ENCODE data around the gene BMP4. TPM values are rescaled to one million over a fixed set of nuclear protein-coding genes. Genes with fewer than 3 reads are reported as not detected.

The BMP4 gene
- total RNA-seq, 2 experiments from 2014 or later, result not detected

- ATAC-seq (no peak), DNase-seq (no peak)
- Mint-ChIP-seq H3K27me3 (peaks cover 12% of the 10 kb centered on the region), H3K4me3 (no peak overlapping the region), H3K9me3 (ENCODE audit: low read depth) (no peaks in the 10 kb centered on the region), H3K4me1 (no peaks in the 10 kb centered on the region), H3K27ac (no peak overlapping the region), H3K36me3 (ENCODE audit: low read depth) (no peaks in the 10 kb centered on the region)
- POLR2A ChIA-PET, result no interaction called here
- CTCF ChIA-PET, result interaction anchor here (0.6 to 1.7 kb wide), 6 partner anchors 8 to 410 kb away, joined by 3 to 5 read pairs (median 4); partner anchors contain the start of gene BMP4
- intact Hi-C loops (cut with DNase I, micrococcal nuclease), result loop anchor here in 1 of 2 experiments (10.0 kb wide), 1 partner anchor 407 kb away; no protein-coding TSS in a partner anchor
These were observed 18.3 kb downstream of the BMP4 start for GRCh38 chr14:53938136-53938837.

- DNase-seq, result no peak
- POLR2A ChIA-PET, result no interaction called here
- H3K27ac Mint-ChIP-seq, result no peak overlapping the region
- no peaks in the 10 kb centered on the region for H3K36me3 Mint-ChIP-seq (ENCODE audit: low read depth)
- no peak overlapping the region for H3K4me3 Mint-ChIP-seq
- no peaks in the 10 kb centered on the region for H3K9me3 Mint-ChIP-seq (ENCODE audit: low read depth)
- intact Hi-C loops (cut with DNase I, micrococcal nuclease), result loop anchor here (5.0 to 10.0 kb wide), 2 partner anchors 410 to 412 kb away; no protein-coding TSS in a partner anchor
- no peak for ATAC-seq
- H3K27me3 Mint-ChIP-seq, result peaks cover 2% of the 10 kb centered on the region
- H3K4me1 Mint-ChIP-seq, result no peaks in the 10 kb centered on the region
- CTCF ChIA-PET, result interaction anchor here (0.6 kb wide), 1 partner anchor 260 kb away, joined by 5 read pairs; no protein-coding TSS in a partner anchor
These were observed 21.7 kb downstream of the BMP4 start for GRCh38 chr14:53934778-53935414.

- DNase-seq (no peak), ATAC-seq (no peak)
- no peak overlapping the region for H3K4me3 Mint-ChIP-seq
- intact Hi-C loops (cut with DNase I, micrococcal nuclease), result loop anchor here (5.0 to 10.0 kb wide), 2 partner anchors 412 to 414 kb away; no protein-coding TSS in a partner anchor
- POLR2A ChIA-PET, result no interaction called here
- H3K4me1 Mint-ChIP-seq, result no peaks in the 10 kb centered on the region
- CTCF ChIA-PET, result interaction anchor here (0.6 kb wide), 1 partner anchor 166 kb away, joined by 3 read pairs; no protein-coding TSS in a partner anchor
- no peaks in the 10 kb centered on the region for H3K36me3 Mint-ChIP-seq (ENCODE audit: low read depth)
- no peak overlapping the region for H3K27ac Mint-ChIP-seq
- no peaks in the 10 kb centered on the region for H3K9me3 Mint-ChIP-seq (ENCODE audit: low read depth)
- peaks cover 1% of the 10 kb centered on the region for H3K27me3 Mint-ChIP-seq
These were observed 23.7 kb downstream of the BMP4 start for GRCh38 chr14:53932966-53933365.

- Mint-ChIP-seq H3K4me3 (no peak overlapping the region), H3K9me3 (ENCODE audit: low read depth) (no peaks in the 10 kb centered on the region), H3K36me3 (ENCODE audit: low read depth) (no peaks in the 10 kb centered on the region), H3K27ac (no peak overlapping the region), H3K4me1 (no peaks in the 10 kb centered on the region), H3K27me3 (peaks cover 9% of the 10 kb centered on the region)
- intact Hi-C loops (cut with DNase I, micrococcal nuclease), result loop anchor here (1.0 to 10.0 kb wide), 3 partner anchors 245 to 417 kb away; no protein-coding TSS in a partner anchor
- peak; percentile 61 for DNase-seq
- CTCF ChIA-PET, result interaction anchor here (0.6 to 1.1 kb wide), 11 partner anchors 8 to 490 kb away, joined by 3 to 4 read pairs (median 3); no protein-coding TSS in a partner anchor
- no peak for ATAC-seq
- POLR2A ChIA-PET, result no interaction called here
These were observed 26.5 kb downstream of the BMP4 start for GRCh38 chr14:53929871-53930715.

- DNase-seq (no peak), ATAC-seq (no peak)
- CTCF ChIA-PET, result interaction anchor here (0.6 kb wide), 1 partner anchor 313 kb away, joined by 3 read pairs; no protein-coding TSS in a partner anchor
- Mint-ChIP-seq H3K27ac (no peak overlapping the region), H3K36me3 (ENCODE audit: low read depth) (no peaks in the 10 kb centered on the region), H3K4me1 (no peaks in the 10 kb centered on the region), H3K9me3 (ENCODE audit: low read depth) (no peaks in the 10 kb centered on the region), H3K27me3 (peaks cover 16% of the 10 kb centered on the region), H3K4me3 (no peak overlapping the region)
- POLR2A ChIA-PET, result no interaction called here
- intact Hi-C loops (cut with DNase I, micrococcal nuclease), result no loop called here
These were observed 29.5 kb downstream of the BMP4 start for GRCh38 chr14:53927171-53927570.

GRCh38 chr14:53925201-53925766, 31.3 kb downstream of the BMP4 start:
- ChIA-PET POLR2A (no interaction called here), CTCF (interaction anchor here (1.1 to 1.2 kb wide), 2 partner anchors 13 to 432 kb away, joined by 3 read pairs; no protein-coding TSS in a partner anchor)
- DNase-seq, result no peak
- intact Hi-C loops (cut with DNase I, micrococcal nuclease), result no loop called here
- Mint-ChIP-seq H3K27me3 (peaks cover 20% of the 10 kb centered on the region), H3K4me1 (no peaks in the 10 kb centered on the region), H3K36me3 (ENCODE audit: low read depth) (no peaks in the 10 kb centered on the region), H3K4me3 (no peak overlapping the region), H3K27ac (no peak overlapping the region), H3K9me3 (ENCODE audit: low read depth) (no peaks in the 10 kb centered on the region)
- no peak for ATAC-seq

- ATAC-seq (no peak), DNase-seq (no peak)
- CTCF ChIA-PET, result interaction anchor here (1.1 kb wide), 1 partner anchor 431 kb away, joined by 3 read pairs; no protein-coding TSS in a partner anchor
- intact Hi-C loops (cut with DNase I, micrococcal nuclease), result no loop called here
- Mint-ChIP-seq H3K36me3 (ENCODE audit: low read depth) (no peaks in the 10 kb centered on the region), H3K4me1 (no peaks in the 10 kb centered on the region), H3K4me3 (no peak overlapping the region), H3K27me3 (peaks cover 20% of the 10 kb centered on the region), H3K27ac (no peak overlapping the region), H3K9me3 (ENCODE audit: low read depth) (no peaks in the 10 kb centered on the region)
- POLR2A ChIA-PET, result no interaction called here
These were observed 31.9 kb downstream of the BMP4 start for GRCh38 chr14:53924753-53925152.

GRCh38 chr14:53921027-53921426, 35.6 kb downstream of the BMP4 start:
- POLR2A ChIA-PET, result no interaction called here
- intact Hi-C loops (cut with DNase I, micrococcal nuclease), result no loop called here
- CTCF ChIA-PET, result interaction anchor here (0.6 kb wide), 1 partner anchor 426 kb away, joined by 3 read pairs; no protein-coding TSS in a partner anchor
- no peaks in the 10 kb centered on the region for H3K4me1 Mint-ChIP-seq
- ATAC-seq, result no peak
- no peak overlapping the region for H3K27ac Mint-ChIP-seq
- H3K4me3 Mint-ChIP-seq, result no peak overlapping the region
- H3K27me3 Mint-ChIP-seq, result peaks cover 18% of the 10 kb centered on the region
- no peaks in the 10 kb centered on the region for H3K36me3 Mint-ChIP-seq (ENCODE audit: low read depth)
- no peaks in the 10 kb centered on the region for H3K9me3 Mint-ChIP-seq (ENCODE audit: low read depth)
- DNase-seq, result no peak

GRCh38 chr14:53916239-53916638, 40.4 kb downstream of the BMP4 start:
- Mint-ChIP-seq H3K27ac (no peak overlapping the region), H3K4me1 (no peaks in the 10 kb centered on the region), H3K27me3 (peaks cover 4% of the 10 kb centered on the region), H3K9me3 (ENCODE audit: low read depth) (peaks cover 3% of the 10 kb centered on the region), H3K4me3 (no peak overlapping the region), H3K36me3 (ENCODE audit: low read depth) (no peaks in the 10 kb centered on the region)
- CTCF ChIA-PET, result no interaction called here
- DNase-seq (no peak), ATAC-seq (no peak)
- intact Hi-C loops (cut with DNase I, micrococcal nuclease), result no loop called here
- POLR2A ChIA-PET, result no interaction called here

- DNase-seq (no peak), ATAC-seq (no peak)
- intact Hi-C loops (cut with DNase I, micrococcal nuclease), result no loop called here
- ChIA-PET POLR2A (no interaction called here), CTCF (no interaction called here)
- Mint-ChIP-seq H3K27ac (no peak overlapping the region), H3K36me3 (ENCODE audit: low read depth) (no peaks in the 10 kb centered on the region), H3K4me1 (no peaks in the 10 kb centered on the region), H3K9me3 (ENCODE audit: low read depth) (peaks cover 3% of the 10 kb centered on the region), H3K27me3 (peaks cover 4% of the 10 kb centered on the region), H3K4me3 (no peak overlapping the region)
These were observed 41.1 kb downstream of the BMP4 start for GRCh38 chr14:53915364-53916014.

All from activated CD4-positive, alpha-beta T cell treated with anti-CD3 and anti-CD28 coated beads for 36 hours (primary cell).